Measurements from ENCODE around the gene CBFA2T2.

Gene CBFA2T2

GRCh38 chr20:33658929-33659328, 169.0 kb downstream of the CBFA2T2 start:
- peaks cover 0 to 7% (median 0%) of the 10 kb centered on the region in 4 experiments for H3K36me3 ChIP-seq (ENCODE audit: control insufficient read depth in 4 of 4, insufficient read depth in 4 of 4, low read length in 3 of 4)
- no peak for DNase-seq
- CTCF ChIA-PET = interaction anchor here (8.2 kb wide), 1 partner anchor 7 kb away, joined by 86 read pairs; the partner anchor contains the start of genes ACTL10 and C20orf144
- WGBS (ENCODE audit: insufficient coverage) = 100% methylated on average over 3 of the region's 4 CpGs
- H3K27me3 ChIP-seq (replicated peaks in 2 of 5; ENCODE audit: control insufficient read depth in 4 of 5, insufficient read depth in 5 of 5, low read length in 4 of 5) = no peaks in the 10 kb centered on the region
- H3K9me3 ChIP-seq (ENCODE audit: control extremely low read depth in 1 of 5, control insufficient read depth in 4 of 5, insufficient read depth in 2 of 5, low read depth in 1 of 5, low read length in 4 of 5) = no peaks in the 10 kb centered on the region
- H3K27ac ChIP-seq (ENCODE audit: insufficient read depth in 1 of 2, low read depth in 1 of 2, low read length in 2 of 2, poor library complexity in 1 of 2, severe bottlenecking in 2 of 2) = no peak overlapping the region
- H3K4me1 ChIP-seq (ENCODE audit: control extremely low read depth in 1 of 4, control insufficient read depth in 4 of 4, insufficient read depth in 4 of 4, low read length in 3 of 4) = peaks cover 0 to 13% (median 12%) of the 10 kb centered on the region in 4 experiments
- H3K4me3 ChIP-seq (ENCODE audit: control insufficient read depth in 1 of 7, extremely low read depth in 1 of 7, insufficient read depth in 4 of 7, low read depth in 2 of 7, low read length in 6 of 7) = no peak overlapping the region
- POLR2A ChIA-PET = no interaction called here

DNA sequence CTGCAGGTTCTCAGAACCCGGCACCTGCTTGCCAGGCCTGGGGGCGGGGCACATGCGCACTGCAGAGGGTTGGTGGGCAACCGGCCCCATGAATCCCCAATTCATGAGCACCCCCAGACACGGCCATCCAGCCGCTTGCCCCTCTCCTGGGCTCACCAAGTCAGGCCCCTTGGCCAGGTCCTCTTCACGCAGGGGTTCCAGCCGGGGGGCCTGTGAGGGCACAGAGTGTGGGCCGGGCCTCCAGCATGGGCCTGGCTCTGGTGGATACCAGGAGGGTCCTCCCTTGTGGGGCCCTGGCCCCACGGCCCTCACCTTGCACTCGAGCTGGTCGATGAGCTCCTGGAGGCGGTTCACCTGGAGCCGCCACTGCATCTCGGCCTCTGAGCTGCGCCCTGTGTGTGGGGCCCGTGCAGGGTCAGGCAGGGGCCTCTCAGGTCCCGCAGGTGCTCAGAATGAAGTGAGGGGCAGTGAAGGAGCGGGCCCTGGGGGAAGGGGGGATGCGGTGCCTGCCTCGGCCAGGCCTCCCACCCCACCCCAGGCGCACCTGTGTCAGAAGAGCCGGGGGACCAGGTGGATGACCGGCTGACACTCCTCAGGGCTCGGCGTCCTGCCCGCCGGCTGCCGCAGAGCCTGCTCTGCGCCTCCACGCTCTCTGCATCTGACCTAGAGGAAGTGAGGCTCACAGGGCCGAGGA, 169.6 kb downstream of the CBFA2T2 start:
- 96% methylated on average over 20 of the region's 32 CpGs for WGBS (ENCODE audit: insufficient coverage)
- ChIA-PET CTCF (no interaction called here), POLR2A (no interaction called here)
- no peak overlapping the region for H3K4me3 ChIP-seq (ENCODE audit: control insufficient read depth in 1 of 7, extremely low read depth in 1 of 7, insufficient read depth in 4 of 7, low read depth in 2 of 7, low read length in 6 of 7)
- peaks cover 0 to 7% (median 0%) of the 10 kb centered on the region in 4 experiments for H3K36me3 ChIP-seq (ENCODE audit: control insufficient read depth in 4 of 4, insufficient read depth in 4 of 4, low read length in 3 of 4)
- H3K4me1 ChIP-seq (ENCODE audit: control extremely low read depth in 1 of 4, control insufficient read depth in 4 of 4, insufficient read depth in 4 of 4, low read length in 3 of 4) = peaks cover 0 to 18% (median 18%) of the 10 kb centered on the region in 4 experiments
- H3K9me3 ChIP-seq (ENCODE audit: control extremely low read depth in 1 of 5, control insufficient read depth in 4 of 5, insufficient read depth in 2 of 5, low read depth in 1 of 5, low read length in 4 of 5) = no peaks in the 10 kb centered on the region
- DNase-seq = no peak
- H3K27me3 ChIP-seq (replicated peaks in 2 of 5; ENCODE audit: control insufficient read depth in 4 of 5, insufficient read depth in 5 of 5, low read length in 4 of 5) = no peaks in the 10 kb centered on the region
- no peak overlapping the region for H3K27ac ChIP-seq (ENCODE audit: insufficient read depth in 1 of 2, low read depth in 1 of 2, low read length in 2 of 2, poor library complexity in 1 of 2, severe bottlenecking in 2 of 2)

DNA sequence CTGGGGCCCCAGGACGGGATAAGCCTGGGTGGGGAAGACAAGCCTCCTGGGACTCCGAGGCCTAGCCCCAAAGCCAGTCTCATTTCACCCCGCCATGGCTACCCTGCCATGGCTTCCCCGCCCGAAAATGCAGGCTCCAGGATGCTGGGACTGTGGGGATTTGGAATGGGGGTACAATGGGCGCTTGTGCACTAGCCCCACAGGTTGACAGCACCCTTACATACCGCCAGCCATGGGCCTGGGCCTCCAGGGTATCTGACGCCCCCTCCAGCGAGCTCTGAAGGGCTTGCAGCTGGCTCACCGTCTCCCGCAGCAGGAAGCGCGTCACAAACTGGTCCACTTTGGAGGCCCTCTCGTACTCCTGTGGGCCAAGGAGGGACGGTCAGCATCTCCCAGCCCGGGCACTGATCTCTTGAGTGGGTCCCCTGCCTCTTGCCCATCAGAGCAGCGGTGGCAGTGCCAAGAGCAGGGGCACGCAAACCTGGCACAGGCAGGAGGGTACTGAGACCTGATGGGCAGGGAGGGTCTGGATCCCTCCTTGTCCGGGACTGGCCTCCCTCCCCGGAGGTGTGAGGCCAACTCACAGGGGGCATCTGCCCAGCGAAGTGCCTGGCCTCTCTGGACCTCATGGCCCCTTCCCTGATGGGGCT, 170.3 kb downstream of the CBFA2T2 start:
- Histone ChIP-seq H3K4me3 (ENCODE audit: control insufficient read depth in 1 of 7, extremely low read depth in 1 of 7, insufficient read depth in 4 of 7, low read depth in 2 of 7, low read length in 6 of 7) (no peak overlapping the region), H3K27me3 (replicated peaks in 2 of 5; ENCODE audit: control insufficient read depth in 4 of 5, insufficient read depth in 5 of 5, low read length in 4 of 5) (no peaks in the 10 kb centered on the region), H3K36me3 (ENCODE audit: control insufficient read depth in 4 of 4, insufficient read depth in 4 of 4, low read length in 3 of 4) (peaks cover 0 to 7% (median 0%) of the 10 kb centered on the region in 4 experiments), H3K9me3 (ENCODE audit: control extremely low read depth in 1 of 5, control insufficient read depth in 4 of 5, insufficient read depth in 2 of 5, low read depth in 1 of 5, low read length in 4 of 5) (no peaks in the 10 kb centered on the region), H3K27ac (ENCODE audit: insufficient read depth in 1 of 2, low read depth in 1 of 2, low read length in 2 of 2, poor library complexity in 1 of 2, severe bottlenecking in 2 of 2) (no peak overlapping the region), H3K4me1 (ENCODE audit: control extremely low read depth in 1 of 4, control insufficient read depth in 4 of 4, insufficient read depth in 4 of 4, low read length in 3 of 4) (peaks cover 0 to 18% (median 18%) of the 10 kb centered on the region in 4 experiments)
- 96% methylated on average over 14 of the region's 21 CpGs for WGBS (ENCODE audit: insufficient coverage)
- DNase-seq = no peak
- POLR2A ChIA-PET = no interaction called here
- CTCF ChIA-PET = no interaction called here

DNA sequence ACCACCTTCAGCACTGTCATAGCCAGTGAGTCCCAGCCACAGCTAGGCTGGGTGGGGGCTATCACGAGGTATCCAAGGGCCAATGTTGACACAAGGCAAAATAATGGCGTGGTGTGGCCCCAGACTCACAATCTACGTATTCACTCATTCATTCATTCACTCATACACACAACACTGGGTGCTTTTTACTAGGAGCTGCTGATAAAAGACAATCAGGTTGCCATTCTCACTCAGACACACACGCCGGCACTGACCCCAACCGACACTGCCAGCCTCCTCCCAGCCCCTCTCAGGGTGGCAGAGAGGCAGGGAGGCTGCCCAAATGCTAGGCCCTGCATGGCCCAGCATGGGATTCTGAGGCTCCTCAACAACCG, 170.8 kb downstream of the CBFA2T2 start:
- no peak overlapping the region for H3K4me3 ChIP-seq (ENCODE audit: control insufficient read depth in 1 of 7, extremely low read depth in 1 of 7, insufficient read depth in 4 of 7, low read depth in 2 of 7, low read length in 6 of 7)
- WGBS (ENCODE audit: insufficient coverage) = 98% methylated on average over 5 of the region's 7 CpGs
- no peaks in the 10 kb centered on the region for H3K27me3 ChIP-seq (replicated peaks in 2 of 5; ENCODE audit: control insufficient read depth in 4 of 5, insufficient read depth in 5 of 5, low read length in 4 of 5)
- DNase-seq = no peak
- H3K9me3 ChIP-seq (ENCODE audit: control extremely low read depth in 1 of 5, control insufficient read depth in 4 of 5, insufficient read depth in 2 of 5, low read depth in 1 of 5, low read length in 4 of 5) = no peaks in the 10 kb centered on the region
- peaks cover 0 to 18% (median 18%) of the 10 kb centered on the region in 4 experiments for H3K4me1 ChIP-seq (ENCODE audit: control extremely low read depth in 1 of 4, control insufficient read depth in 4 of 4, insufficient read depth in 4 of 4, low read length in 3 of 4)
- CTCF ChIA-PET = no interaction called here
- H3K36me3 ChIP-seq (ENCODE audit: control insufficient read depth in 4 of 4, insufficient read depth in 4 of 4, low read length in 3 of 4) = peaks cover 0 to 7% (median 0%) of the 10 kb centered on the region in 4 experiments
- POLR2A ChIA-PET = no interaction called here
- H3K27ac ChIP-seq (ENCODE audit: insufficient read depth in 1 of 2, low read depth in 1 of 2, low read length in 2 of 2, poor library complexity in 1 of 2, severe bottlenecking in 2 of 2) = no peak overlapping the region

- H3K27me3 ChIP-seq (replicated peaks in 2 of 5; ENCODE audit: control insufficient read depth in 4 of 5, insufficient read depth in 5 of 5, low read length in 4 of 5) = no peaks in the 10 kb centered on the region
- DNase-seq = no peak
- peak within 1 kb of the TSS in 1 of 2 experiments; percentile 29 for H3K27ac ChIP-seq (ENCODE audit: insufficient read depth in 1 of 2, low read depth in 1 of 2, low read length in 2 of 2, poor library complexity in 1 of 2, severe bottlenecking in 2 of 2)
- H3K4me1 ChIP-seq (ENCODE audit: control extremely low read depth in 1 of 4, control insufficient read depth in 4 of 4, insufficient read depth in 4 of 4, low read length in 3 of 4) = peaks cover 0 to 30% (median 28%) of the 10 kb centered on the region in 4 experiments
- H3K9me3 ChIP-seq (ENCODE audit: control extremely low read depth in 1 of 5, control insufficient read depth in 4 of 5, insufficient read depth in 2 of 5, low read depth in 1 of 5, low read length in 4 of 5) = no peaks in the 10 kb centered on the region
- POLR2A ChIA-PET = interaction anchor here (0.6 kb wide), 1 partner anchor 153 kb away, joined by 7 read pairs; no protein-coding TSS in a partner anchor
- CTCF ChIA-PET = interaction anchor here (1.0 to 7.6 kb wide), 2 partner anchors 8 to 13 kb away, joined by 3 to 86 read pairs; no protein-coding TSS in a partner anchor
- WGBS (ENCODE audit: insufficient coverage) = 97% methylated on average over 5 of the region's 10 CpGs
- peaks cover 0 to 7% (median 0%) of the 10 kb centered on the region in 4 experiments for H3K36me3 ChIP-seq (ENCODE audit: control insufficient read depth in 4 of 4, insufficient read depth in 4 of 4, low read length in 3 of 4)
- peak within 1 kb of the TSS; percentile 34 to 83 (median 70) for H3K4me3 ChIP-seq (ENCODE audit: control insufficient read depth in 1 of 7, extremely low read depth in 1 of 7, insufficient read depth in 4 of 7, low read depth in 2 of 7, low read length in 6 of 7)
These were observed 172.3 kb downstream of the CBFA2T2 start, which contains the start of gene C20orf144 for GRCh38 chr20:33662172-33662571. TSS of gene C20orf144 (plus strand) at chr20:33662327. CDS start at chr20:33662346, 19 bp downstream.

GRCh38 chr20:33663161-33664084, 173.5 kb downstream of the CBFA2T2 start:
- Histone ChIP-seq H3K27ac (ENCODE audit: insufficient read depth in 1 of 2, low read depth in 1 of 2, low read length in 2 of 2, poor library complexity in 1 of 2, severe bottlenecking in 2 of 2) (peak overlapping the region in 1 of 2 experiments; percentile 29), H3K4me1 (ENCODE audit: control extremely low read depth in 1 of 4, control insufficient read depth in 4 of 4, insufficient read depth in 4 of 4, low read length in 3 of 4) (peaks cover 0 to 43% (median 40%) of the 10 kb centered on the region in 4 experiments), H3K4me3 (ENCODE audit: control insufficient read depth in 1 of 7, extremely low read depth in 1 of 7, insufficient read depth in 4 of 7, low read depth in 2 of 7, low read length in 6 of 7) (peak overlapping the region; percentile 34 to 83 (median 70)), H3K9me3 (ENCODE audit: control extremely low read depth in 1 of 5, control insufficient read depth in 4 of 5, insufficient read depth in 2 of 5, low read depth in 1 of 5, low read length in 4 of 5) (no peaks in the 10 kb centered on the region), H3K27me3 (replicated peaks in 2 of 5; ENCODE audit: control insufficient read depth in 4 of 5, insufficient read depth in 5 of 5, low read length in 4 of 5) (no peaks in the 10 kb centered on the region), H3K36me3 (ENCODE audit: control insufficient read depth in 4 of 4, insufficient read depth in 4 of 4, low read length in 3 of 4) (peaks cover 0 to 9% (median 0%) of the 10 kb centered on the region in 4 experiments)
- POLR2A ChIA-PET = no interaction called here
- 1% methylated on average over 66 of the region's 84 CpGs for WGBS (ENCODE audit: insufficient coverage)
- CTCF ChIA-PET = interaction anchor here (0.9 to 7.6 kb wide), 6 partner anchors 9 to 22 kb away, joined by 3 to 86 read pairs (median 3); no protein-coding TSS in a partner anchor
- DNase-seq = peak; percentile 72 to 89 (median 80)
